Placental epithelial cell (primary cell): ENCODE measurements around the gene TERB1. TPM values are rescaled to one million over a fixed set of nuclear protein-coding genes. Genes with fewer than 3 reads are reported as not detected.

ENCODE experiments used
- total RNA-seq: library from RNA; depleted of rRNA; stranded (reverse); fragments of >200 nt; gene quantifications from 2 replicates; pipeline ENCODE4 v1.2.3, GENCODE V29; 2012

The TERB1 gene
- total RNA-seq = 0.79 TPM in 1 of 2 replicates, not detected in the other

GRCh38 chr16:66801320-66802105 is at the start of gene TERB1:
TSS of gene TERB1 (minus strand) at chr16:66801584. CDS start at chr16:66796798, 4,786 bp downstream.

GRCh38 chr16:66844342-66845079 is 43.1 kb upstream of the TERB1 start, which contains the start of gene CA7:
TSS of gene CA7 (plus strand) at chr16:66844414. CDS start at chr16:66844488, 74 bp downstream.

GRCh38 chr16:66830422-66831404 is 29.3 kb upstream of the TERB1 start, which contains the start of gene NAE1:
TSS of gene NAE1 (minus strand) at chr16:66830976. CDS start at chr16:66830899, 77 bp downstream.

GRCh38 chr16:66751303-66751991 is 49.9 kb downstream of the TERB1 start, which contains the start of gene DYNC1LI2:
TSS of gene DYNC1LI2 (minus strand) at chr16:66751609. CDS start at chr16:66751591, 18 bp downstream.

Other genes starting within 250 kb of the TERB1 start
- gene CKLF, start 249.0 kb downstream of the TERB1 start, total RNA-seq = 32.9 and 70.3 TPM in 2 replicates
- 2.1 and 6.7 TPM in 2 replicates for gene CMTM1, start 235.1 kb downstream of the TERB1 start, total RNA-seq
- gene CMTM2, start 222.1 kb downstream of the TERB1 start, total RNA-seq = not detected in 2 replicates
- gene CMTM3, start 196.9 kb downstream of the TERB1 start, total RNA-seq = 36.0 and 48.7 TPM in 2 replicates
- 9.8 and 17.1 TPM in 2 replicates for gene CMTM4, start 104.8 kb downstream of the TERB1 start, total RNA-seq
- 127 and 164 TPM in 2 replicates for gene DYNC1LI2, start 50.0 kb downstream of the TERB1 start, total RNA-seq
- gene NAE1, start 29.4 kb upstream of the TERB1 start, total RNA-seq = 40.0 and 43.1 TPM in 2 replicates
- gene CA7, start 42.8 kb upstream of the TERB1 start, total RNA-seq = not detected in 2 replicates
- 5.1 and 6.7 TPM in 2 replicates for gene PDP2, start 78.9 kb upstream of the TERB1 start, total RNA-seq
- gene CDH16, start 117.3 kb upstream of the TERB1 start, total RNA-seq = under 0.01 and 0.11 TPM in 2 replicates
- gene RRAD, start 124.0 kb upstream of the TERB1 start, total RNA-seq = 0.39 and 22.0 TPM in 2 replicates
- 63.2 and 110 TPM in 2 replicates for gene CIAO2B, start 132.8 kb upstream of the TERB1 start, total RNA-seq
- gene CES2, start 133.9 kb upstream of the TERB1 start, total RNA-seq = 46.3 and 47.9 TPM in 2 replicates
- gene CES3, start 159.7 kb upstream of the TERB1 start, total RNA-seq = 0.11 and 0.39 TPM in 2 replicates
- 3.3 and 10.2 TPM in 2 replicates for gene CES4A, start 187.0 kb upstream of the TERB1 start, total RNA-seq
- gene CBFB, start 227.6 kb upstream of the TERB1 start, total RNA-seq = 46.0 and 56.1 TPM in 2 replicates